NK-92 treated with Interleukin-12 subunit alpha and Interleukin-12 subunit beta, amount 100 ng/mL, for 24 hours (cell line): Measurements from ENCODE around the gene EFCC1.

Experiments
- DNase-seq: peaks from one replicate; lab custom pipeline; 2025; lab: John Stamatoyannopoulos, UW

Gene EFCC1

DNA sequence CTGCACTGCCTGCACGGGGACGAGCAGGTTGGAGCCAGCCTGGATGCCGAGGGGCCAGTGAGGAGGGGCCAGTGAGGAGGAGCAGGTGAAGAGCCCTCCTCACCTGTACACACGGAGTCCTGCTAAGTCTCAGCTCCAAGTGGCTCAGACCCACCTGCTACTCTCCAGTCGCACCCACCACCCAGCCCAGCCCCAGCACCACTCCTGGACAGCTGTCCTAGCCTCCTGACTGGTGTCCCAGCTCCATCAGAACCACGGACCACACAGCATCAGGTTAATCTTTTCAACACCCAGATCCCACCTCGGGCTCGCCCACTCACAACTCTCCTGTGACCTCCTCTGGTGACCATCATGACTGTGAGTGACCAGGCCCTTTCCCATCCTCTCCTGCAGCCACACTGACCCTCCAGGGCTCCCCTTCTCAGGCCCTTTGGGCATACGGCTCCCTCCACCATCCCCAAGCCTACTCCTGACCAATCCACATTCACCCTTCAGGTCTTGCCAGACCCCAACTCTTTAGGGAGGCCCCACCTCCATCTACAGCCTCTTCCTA, 13.8 kb downstream of the EFCC1 start:
- no peak for DNase-seq

DNA sequence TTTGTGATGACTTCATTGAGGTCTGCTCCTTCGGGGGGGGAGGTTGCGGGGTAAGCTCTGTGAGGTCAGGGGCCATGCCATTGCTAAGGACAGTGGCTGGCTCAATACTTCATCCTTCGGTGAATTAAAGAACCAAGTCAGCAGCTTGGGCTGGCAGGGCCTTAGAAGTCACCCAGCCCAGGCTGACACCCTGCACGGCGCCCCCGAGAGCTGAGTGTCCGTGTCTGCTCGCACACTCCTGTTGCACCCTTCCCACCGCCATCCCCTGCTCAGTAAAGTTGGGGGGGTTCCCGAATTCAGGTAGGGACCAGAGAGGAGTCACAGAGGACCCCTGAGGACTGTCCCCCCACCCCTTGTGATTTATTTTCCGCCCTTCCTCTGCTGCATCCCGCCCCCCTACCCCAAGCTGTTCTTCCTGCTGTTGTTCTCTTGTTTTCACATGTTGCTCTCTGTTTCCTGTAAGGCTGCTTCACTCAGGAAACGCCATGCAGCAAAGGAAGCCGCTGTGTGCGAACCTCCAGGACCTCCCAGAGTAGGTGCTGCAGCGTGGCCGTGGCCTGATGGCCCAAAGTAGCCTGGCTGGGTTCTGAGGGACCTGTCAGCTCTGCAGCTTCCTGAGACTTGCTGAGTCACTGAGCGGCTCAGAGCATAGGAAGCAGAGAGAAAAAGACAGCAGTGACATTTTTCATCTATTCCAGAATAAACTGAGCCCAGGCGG, 14.4 kb downstream of the EFCC1 start:
- no peak for DNase-seq

DNA sequence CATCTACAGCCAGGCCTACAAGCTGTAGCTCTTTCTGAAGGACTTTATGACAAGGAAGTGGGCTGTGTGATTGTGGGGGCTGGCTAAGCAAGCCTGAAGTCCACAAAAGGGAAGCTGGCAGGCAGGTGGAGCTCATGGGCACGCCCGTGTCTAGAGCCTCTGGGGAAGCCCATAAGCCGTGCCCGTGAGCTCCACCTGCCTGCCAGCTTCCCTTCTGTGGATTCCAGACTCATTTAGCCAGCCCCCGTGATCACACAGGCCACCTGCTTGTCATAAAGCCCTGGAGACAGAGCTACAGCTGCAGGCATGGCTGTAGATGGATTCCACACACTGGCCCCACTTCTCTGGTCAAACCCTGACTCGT, 15.2 kb downstream of the EFCC1 start:
- DNase-seq, result no peak

DNA sequence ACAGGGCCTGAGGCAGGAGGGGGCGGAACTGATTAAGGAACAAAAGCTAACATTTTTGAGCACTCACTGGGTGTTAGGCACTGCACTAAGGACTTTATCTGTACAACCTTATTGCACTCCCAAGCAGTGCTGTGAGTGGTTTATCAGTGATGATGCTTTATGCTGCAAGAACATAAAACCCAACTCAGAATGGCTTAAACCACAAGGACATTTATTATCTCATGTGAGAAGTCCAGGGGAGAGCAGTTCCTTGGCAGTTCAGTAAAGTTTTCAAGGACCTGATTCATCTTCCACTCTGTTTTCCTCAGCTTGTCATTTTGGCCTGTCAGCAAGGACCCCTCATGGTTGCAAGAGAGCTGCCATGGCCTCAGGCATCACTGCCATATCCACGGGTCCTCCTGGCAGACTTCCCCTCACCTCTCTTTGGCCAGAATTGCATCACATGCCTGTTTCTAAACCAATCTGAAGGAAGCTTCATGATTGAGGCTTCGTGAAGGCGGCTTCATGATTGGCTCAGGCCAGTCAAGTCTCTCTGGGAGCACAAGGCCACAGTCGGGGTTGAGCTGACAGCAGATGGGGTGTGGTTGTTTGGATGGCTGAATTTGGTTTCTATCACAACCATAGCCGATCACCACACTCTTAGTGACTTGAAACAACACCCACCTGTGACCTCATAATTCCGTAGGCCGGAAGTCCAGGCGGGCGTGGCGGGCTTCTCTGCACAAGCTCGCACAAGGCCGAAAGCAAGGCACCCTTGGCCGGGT, 15.8 kb downstream of the EFCC1 start:
- no peak for DNase-seq

GRCh38 chr3:129017484-129017899, 16.4 kb downstream of the EFCC1 start:
- DNase-seq, result no peak

- DNase-seq, result no peak
Observed at GRCh38 chr3:129018271-129018670, 17.2 kb downstream of the EFCC1 start.

GRCh38 chr3:129018751-129019150, 17.6 kb downstream of the EFCC1 start:
- DNase-seq, result no peak

- no peak for DNase-seq
Observed at GRCh38 chr3:129019266-129019665, 18.2 kb downstream of the EFCC1 start.

DNA sequence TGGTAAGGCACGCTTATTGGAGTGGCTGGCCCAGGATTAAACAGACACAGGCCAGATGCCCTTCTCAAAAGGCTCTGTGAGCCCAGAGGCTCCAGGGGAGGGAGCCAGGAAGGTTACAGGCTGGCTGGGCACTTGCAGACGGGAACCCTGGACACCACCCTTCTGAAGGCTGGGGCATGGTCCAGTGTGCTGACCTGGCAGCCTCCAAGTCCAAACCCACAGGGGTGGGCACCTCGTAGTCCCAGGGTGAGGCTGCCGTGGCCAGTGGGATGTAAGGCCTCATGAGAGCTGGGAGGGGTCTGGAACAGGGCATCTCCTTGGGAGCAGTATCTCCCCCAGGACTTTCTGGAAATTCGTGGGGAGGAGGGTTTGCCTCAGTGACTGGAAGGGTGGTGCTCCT, 19.6 kb downstream of the EFCC1 start:
- no peak for DNase-seq

- no peak for DNase-seq
Observed at GRCh38 chr3:129021140-129021551, 20.0 kb downstream of the EFCC1 start.

DNA sequence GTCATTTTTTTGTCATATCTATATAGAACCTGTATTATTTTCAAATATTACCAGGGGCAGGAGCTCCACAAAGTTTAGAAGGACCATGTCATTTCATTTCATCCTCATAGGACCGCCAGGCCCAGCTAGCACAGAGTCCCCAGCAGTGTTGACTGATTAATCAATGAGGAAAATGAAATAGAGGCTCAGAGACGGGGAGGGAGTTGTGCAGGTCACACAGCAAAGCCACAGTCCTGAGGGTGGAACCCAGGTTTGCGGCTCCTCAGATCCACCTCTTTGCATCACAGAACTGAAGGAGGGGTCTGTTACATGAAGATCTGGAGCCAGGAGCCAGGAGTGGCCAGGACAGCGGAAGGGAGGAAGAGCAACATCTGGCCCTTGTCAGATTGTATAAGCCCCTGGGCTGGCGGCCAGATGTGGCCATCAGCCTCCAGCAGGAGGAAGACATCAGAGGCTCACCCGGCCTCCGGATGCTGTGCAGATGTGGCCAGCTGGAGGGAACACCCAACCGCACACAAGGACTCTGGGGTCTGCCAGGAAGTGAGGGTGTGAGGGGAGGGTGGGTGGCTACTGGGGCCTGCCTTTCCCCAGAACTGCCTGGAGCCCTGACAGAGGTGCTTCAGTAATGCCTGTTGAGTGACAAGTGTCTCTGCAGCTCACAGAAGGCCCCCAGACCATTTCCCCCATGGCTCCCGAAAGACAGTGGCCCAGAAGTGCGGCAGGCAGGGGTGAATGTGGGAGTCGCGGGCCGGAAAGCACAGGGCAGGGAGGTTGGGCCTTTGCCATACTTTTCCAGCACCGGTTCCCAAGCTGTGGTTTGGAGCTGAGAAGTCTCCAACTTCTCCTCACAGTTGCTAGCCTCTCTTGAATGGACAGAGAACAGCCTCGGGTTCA, 21.3 kb downstream of the EFCC1 start:
- no peak for DNase-seq

DNA sequence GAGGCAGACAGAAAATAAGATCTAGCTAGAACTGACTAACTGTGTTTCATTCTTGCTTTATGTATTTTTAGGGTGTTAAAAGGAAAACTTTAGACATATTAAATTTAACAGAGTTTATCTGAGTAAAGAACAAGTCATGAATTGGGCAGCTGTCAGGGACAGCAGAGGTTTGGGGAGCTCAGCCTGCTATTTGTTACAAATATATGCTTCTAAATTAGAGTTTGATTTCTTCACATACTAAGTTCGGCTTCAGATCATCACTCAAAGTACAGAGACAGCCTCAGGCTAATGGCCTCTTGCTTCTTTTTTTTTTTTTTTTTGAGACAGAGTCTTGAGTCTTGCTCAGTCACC, 21.9 kb downstream of the EFCC1 start:
- DNase-seq, result no peak

DNA sequence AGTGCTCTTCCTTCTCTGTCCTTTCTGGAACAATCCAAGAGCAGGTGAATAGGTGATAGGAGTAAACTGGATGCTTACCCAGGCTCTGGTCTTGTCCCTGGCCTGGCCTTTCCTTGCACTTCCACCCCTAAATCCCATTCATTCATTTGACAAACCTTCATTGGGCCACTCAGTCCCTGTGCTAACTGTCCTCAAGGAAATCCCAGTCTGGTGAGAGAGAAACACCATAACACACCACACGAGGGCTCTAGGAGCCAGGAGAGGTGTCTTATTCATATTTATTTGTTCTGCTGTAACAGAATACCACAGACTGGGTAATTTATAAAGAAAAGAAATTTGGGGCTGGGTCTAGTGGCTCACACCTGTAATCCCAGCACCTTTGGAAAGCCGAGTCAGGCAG, 22.8 kb downstream of the EFCC1 start:
- no peak for DNase-seq

GRCh38 chr3:129025108-129025507, 24.0 kb downstream of the EFCC1 start:
- DNase-seq, result no peak

- DNase-seq, result no peak
Observed at GRCh38 chr3:129025691-129026435, 24.8 kb downstream of the EFCC1 start.

DNA sequence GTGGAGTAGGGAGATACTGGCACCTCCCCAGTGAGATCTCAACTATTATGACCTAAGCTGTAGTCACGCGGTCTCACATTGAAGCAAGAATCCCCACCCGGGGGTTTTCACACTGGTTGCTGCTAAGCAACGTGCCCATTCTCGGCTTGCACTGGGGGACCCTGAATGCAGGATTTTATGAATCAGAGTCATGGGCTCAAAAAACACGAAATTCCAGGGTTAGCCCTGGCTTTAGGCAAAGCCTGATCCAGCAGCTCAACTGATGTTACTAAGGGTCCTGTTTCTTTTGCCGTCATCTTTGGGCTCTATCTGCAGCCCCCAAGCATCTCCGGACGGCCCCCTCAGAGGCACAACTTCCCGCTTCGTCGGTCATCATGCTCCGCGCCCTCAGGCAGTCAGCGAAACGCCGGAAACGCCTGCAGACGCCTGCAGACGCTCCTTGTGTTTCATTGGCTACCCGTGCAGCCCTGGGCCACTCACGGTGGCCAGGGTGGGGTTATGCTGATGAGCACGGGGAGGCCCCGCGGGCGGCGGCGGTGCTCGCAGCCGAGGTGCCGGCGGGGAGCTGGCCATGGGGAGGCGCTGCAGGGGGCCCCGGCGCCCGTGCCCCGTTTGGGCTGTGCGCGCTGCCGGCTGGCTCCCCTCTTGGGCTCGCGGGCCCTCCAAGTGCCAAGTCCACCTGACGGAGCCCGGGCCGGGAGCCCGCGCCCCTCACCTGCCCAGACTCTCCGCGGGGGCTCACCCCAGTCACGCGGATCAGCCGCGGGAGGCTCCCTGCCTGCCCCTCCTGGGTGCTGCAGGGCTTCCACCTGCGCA, 25.8 kb downstream of the EFCC1 start:
- peak; percentile 88 for DNase-seq

DNA sequence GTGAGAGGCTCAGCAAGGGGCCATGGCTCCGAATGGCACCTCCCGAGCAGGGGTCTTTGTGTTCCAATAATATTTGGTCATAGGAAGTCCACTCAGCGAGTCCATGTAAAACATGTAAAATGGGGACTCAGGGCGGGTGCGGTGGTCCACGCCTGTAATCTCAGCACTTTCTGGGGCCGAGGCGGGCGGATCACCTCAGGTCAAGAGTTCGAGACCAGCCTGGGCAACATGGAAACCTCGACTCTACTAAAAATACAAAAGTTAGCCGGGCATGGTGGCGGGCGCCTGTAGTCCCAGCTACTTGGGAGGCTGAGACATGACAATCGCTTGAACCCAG, 26.4 kb downstream of the EFCC1 start:
- no peak for DNase-seq

DNA sequence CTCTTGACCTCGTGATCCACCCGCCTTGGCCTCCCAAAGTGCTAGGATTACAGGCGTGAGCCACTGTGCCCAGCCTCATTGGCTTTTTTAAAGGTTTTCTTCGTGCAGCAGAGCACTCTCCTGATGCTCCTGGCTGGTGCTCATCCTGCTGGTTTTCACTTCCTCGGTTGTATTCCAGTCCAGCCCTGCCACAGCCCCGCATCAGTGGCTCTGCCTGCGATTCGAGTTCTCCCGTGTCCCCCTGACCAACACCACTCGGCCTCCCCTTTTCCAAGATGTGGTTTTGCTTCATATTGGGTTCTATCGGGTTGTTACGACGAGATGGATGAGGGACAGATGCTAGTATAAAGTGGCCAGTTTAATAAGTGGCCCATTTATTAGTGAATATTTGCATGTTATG, 27.8 kb downstream of the EFCC1 start:
- DNase-seq, result no peak

DNA sequence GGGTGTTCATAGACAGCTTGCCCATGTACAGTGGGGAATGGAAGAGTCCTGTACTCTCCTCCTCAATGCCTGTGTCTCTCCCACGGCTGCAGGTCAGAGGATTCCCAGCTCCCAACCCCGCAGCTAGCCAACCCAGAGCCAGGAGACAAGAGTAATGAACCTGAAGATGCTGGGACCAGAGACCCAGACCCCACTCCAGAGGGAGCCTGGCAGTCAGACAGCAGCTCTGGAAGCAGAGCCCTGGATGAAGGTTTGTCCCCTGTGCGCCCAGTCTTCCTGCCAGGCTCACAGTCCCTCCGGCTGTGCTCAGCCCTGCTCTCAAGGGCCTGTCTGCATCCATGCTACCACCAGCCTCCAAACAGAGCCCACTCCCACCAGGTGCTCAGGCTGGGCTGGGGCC, 29.5 kb downstream of the EFCC1 start:
- no peak for DNase-seq

DNA sequence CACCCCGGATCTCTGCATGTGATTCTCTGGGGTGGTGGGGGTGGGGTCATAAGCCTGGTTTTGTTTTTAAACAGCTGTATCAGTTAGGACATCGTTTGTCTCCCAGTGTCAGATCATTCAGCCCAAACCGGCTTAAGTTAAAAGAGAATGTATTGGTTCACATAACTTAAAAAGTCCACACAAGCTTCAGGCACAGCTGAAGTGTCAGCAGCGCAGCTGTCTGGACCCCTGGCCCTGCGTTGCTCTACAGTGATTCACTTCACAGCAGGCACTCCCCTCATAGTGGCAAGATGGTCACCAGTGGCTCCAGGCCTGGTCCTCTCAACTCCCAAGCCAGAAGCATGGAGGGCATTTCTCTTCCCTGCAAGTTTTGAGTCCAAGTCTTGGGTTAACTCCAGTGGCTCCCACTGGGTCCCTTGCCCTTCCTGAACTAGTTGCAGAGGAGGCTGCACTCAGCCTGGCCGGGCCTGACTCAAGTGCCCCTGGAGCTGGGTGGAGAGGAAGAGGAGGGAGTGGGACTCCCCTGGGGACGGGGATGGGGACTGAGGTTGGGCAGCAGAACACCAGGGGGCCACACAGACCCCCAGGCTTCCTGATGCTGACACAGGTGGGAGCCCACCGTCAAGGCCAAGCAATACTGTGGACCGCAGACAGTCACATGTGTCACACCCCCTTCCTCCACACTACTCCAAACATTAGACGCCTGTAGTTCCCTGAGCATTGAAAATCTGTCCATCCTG, 30.5 kb downstream of the EFCC1 start:
- no peak for DNase-seq
